Right hindlimb (tissue), 1 donor: Measurements from ENCODE around the gene CIAO3.

Experiments used
- DNase-seq: peaks from one replicate; pipeline ENCODE4 v3.0.0-alpha.2; 2018

CIAO3 gene

GRCh38 chr16:775236-775796, 34.5 kb upstream of the CIAO3 start:
- no peak for DNase-seq

DNA sequence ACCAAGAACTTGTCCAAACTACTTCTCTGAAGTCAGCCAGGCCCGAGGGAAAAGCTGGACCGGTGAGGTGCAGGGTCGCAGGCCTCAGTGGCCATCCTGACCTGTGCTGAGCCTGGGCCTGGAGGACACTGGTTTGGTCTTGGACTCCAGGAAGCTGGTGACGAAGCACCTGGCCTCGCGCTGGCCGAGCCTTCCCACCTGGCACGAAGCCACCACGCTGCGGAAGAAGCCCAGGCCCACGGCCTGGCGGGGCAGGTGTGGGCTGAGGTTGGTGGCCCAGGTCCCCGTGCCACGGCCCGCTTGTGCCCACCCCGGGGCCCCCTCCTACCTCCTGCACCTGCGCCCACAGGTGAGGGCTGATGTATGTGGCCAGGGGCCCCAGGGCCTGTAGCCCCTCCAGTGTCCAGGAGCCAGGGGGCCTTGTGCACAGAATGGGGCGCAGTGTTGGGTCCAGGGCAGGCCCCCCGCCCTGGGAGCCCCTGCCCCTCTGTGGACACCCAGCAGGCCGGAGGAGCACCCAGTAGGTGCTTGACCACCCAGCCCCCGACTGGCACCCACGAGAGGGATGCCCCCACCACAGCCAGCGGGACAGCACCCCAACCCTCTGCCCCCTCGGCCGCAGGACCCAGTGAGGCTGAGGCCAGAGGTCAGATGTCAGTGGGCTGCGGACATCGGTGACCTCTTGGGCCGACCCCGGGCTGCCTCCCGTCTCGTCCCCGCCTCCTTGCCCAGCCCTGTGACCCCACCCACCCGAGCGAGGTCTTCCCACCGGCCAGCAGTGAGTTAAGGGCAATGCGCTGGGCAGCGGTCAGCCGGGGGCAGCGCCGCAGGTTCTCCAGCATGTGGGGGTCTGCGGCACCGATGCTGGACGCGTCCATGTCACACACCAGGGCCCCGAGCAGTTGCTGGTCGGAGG, 33.5 kb upstream of the CIAO3 start:
- no peak for DNase-seq

- DNase-seq, result no peak
Measured at GRCh38 chr16:772959-773358, 32.2 kb upstream of the CIAO3 start.

DNA sequence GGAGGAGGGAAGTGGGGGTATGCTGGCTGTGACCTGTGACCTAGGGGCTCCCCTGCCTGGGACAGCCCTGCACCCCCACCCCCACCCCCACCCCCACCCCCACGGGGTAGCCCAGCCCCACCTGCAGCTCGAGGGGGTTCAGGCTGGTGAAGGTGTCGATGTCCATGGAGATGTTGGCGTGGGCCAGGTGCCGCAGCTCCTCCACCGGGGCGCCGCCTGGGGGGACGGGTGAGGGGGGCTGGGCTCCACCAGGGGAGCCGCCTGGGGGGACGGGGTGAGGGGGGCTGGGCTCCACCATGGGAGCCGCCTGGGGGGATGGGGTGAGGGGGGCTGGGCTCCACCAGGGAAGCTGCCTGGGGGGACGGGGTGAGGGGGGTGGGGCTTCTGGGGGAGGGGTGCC, 29.6 kb upstream of the CIAO3 start:
- no peak for DNase-seq

DNA sequence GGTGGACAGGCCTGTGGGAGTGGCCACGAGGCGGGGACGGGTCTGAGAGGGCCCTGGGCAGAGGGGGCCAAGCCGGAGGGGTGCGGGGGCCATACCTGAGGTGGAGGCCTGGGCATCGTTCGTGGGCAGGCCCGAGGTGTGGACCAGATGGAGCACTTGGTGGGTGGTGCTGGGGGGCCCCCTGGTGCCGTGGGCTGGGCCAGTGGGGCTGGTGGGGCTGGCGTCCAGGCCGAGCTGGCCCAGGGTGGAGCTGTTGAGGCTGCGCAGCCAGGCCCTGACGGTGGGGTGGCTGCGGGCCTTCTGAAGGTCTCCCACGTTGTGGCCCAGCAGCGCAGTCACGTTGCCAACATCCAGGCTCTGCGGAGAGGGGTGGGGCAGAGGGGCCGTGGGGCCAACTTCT, 29.1 kb upstream of the CIAO3 start:
- DNase-seq, result no peak

GRCh38 chr16:769184-769784, 28.5 kb upstream of the CIAO3 start:
- DNase-seq, result no peak

DNA sequence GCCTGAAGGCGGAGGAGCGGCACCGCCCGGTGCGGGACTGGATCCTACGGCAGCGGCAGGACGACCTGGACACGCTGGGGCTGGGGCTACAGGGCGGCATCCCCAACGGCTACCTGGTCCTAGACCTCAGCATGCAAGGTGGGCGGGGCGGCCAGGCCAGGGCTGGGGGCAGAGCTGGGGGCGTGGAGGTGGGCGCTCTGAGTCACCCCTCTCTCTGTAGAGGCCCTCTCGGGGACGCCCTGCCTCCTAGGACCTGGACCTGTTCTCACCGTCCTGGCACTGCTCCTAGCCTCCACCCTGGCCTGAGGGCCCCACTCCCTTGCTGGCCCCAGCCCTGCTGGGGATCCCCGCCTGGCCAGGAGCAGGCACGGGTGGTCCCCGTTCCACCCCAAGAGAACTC, 27.6 kb upstream of the CIAO3 start:
- no peak for DNase-seq

GRCh38 chr16:767743-768235, 27.0 kb upstream of the CIAO3 start:
- DNase-seq, result no peak

- no peak for DNase-seq
Measured at GRCh38 chr16:766820-767640, 26.2 kb upstream of the CIAO3 start.

DNA sequence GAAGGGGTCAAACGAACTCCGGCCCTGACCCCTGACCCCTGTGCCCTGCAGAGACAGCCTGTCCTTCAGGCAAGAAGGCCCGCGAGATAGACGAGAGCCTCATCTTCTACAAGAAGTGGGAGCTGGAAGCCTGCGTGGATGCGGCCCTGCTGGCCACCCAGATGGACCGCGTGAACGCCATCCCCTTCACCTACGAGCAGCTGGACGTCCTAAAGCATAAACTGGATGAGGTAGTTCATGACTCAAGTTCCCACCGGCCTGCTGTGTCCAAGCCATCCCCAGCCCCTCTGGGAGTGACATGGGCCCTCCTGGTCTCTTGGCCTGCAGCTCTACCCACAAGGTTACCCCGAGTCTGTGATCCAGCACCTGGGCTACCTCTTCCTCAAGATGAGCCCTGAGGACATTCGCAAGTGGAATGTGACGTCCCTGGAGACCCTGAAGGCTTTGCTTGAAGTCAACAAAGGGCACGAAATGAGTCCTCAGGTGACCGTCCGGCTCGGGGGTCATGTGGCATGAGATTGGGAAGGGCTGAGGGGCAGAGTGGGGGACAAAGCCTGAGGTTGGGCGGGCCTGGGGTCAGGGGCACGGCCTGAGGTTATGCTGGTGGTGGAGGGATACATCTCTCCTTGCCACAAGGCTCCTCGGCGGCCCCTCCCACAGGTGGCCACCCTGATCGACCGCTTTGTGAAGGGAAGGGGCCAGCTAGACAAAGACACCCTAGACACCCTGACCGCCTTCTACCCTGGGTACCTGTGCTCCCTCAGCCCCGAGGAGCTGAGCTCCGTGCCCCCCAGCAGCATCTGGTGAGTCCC, 25.4 kb upstream of the CIAO3 start:
- no peak for DNase-seq

- no peak for DNase-seq
Measured at GRCh38 chr16:765488-765865, 24.7 kb upstream of the CIAO3 start.

GRCh38 chr16:764848-765487, 24.2 kb upstream of the CIAO3 start:
- DNase-seq, result no peak

DNA sequence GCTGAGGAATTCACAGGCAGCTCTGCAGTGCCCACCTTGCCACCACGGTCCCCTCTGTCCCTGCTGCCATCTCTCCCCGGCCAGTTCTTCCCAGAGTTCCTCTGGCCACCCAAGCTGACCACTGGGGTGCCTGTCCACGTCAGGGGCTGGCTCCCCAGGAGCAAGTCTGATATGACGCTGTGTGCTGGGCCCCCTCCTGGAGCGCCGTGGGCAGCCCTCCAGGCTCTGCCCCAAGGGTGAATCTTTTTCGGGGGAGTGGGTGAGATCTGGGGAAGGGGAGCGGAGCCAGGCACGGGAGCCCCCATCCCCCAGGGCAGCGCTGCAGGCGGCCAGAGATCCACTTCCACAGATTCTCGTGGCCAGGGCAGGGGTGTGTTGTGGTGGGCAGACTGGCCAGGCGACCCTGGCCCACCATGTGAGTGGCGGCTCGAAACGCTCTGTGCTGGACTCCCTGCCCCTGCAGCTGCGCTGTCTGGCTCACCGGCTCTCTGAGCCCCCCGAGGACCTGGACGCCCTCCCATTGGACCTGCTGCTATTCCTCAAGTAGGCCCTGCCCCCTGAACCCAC, 23.5 kb upstream of the CIAO3 start:
- DNase-seq, result no peak

GRCh38 chr16:763369-764183, 22.8 kb upstream of the CIAO3 start:
- DNase-seq, result no peak

GRCh38 chr16:762595-763268, 21.9 kb upstream of the CIAO3 start:
- DNase-seq, result no peak

DNA sequence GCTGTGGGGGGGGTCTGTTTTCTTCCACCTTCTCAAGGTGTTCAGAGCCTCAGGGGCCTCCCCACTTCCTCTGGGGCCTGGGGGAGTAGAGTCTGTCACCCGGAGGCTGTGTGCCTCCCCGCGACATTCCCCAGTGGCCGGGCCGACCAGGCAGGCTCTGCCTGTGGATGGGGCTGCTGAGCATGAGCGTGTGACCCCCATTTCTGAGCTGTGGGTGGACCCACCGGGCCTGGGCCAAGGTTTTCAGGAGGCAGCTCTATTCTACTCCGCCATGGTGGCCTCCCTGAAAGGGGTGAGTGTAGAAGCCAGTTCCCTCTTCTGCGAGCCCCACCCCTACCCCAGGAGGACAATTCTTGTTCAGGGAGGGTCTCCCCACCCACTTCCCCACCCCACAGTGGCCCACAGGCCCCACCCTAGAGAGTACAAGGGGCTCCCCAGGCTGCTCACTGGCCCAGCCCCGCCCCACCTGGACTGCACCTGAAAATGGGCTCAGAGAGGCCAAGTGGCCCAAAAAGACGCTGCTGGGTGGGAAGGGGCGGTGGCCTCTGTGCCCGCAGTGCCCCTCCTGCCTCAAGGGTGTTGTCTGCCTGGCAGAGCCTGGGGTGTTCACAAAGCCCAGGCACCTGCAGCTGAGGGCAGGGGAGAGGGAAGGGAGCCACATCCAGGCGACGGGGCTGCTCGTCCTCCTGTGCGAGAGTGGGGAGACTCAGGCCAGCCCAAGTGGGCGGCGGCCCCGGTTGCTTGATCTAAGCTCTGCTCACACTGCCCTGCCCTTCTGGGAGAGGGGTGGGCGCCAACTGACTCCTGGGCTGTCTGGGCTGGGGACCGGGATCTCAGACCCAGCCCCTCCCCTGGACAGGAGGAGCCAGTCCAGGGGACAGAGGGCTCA, 21.1 kb upstream of the CIAO3 start:
- DNase-seq, result no peak

- DNase-seq, result no peak
Measured at GRCh38 chr16:760545-761343, 19.9 kb upstream of the CIAO3 start, which contains the start of gene MSLN. TSS of gene MSLN (plus strand) at chr16:760734. CDS start at chr16:762681, 1,947 bp downstream.

GRCh38 chr16:760065-760464, 19.3 kb upstream of the CIAO3 start:
- no peak for DNase-seq
